AG10803 (cell line): Measurements from ENCODE around the gene DDX23.

Experiments used
- DNase-seq: peaks from one replicate; pipeline ENCODE4 v3.0.0; 2010; ENCODE audit warnings: low read depth
- H3K4me3 ChIP-seq: 2 replicates; pipeline ENCODE4 v1.5.1; 2011; ENCODE audit warnings: mild to moderate bottlenecking, low read length, control low read depth
- CTCF ChIP-seq: conservative IDR thresholded peaks from 2 replicates; pipeline ENCODE4 v1.5.1; 2011; ENCODE audit warnings: mild to moderate bottlenecking, low read length, control low read depth, inconsistent platforms

The DDX23 gene

GRCh38 chr12:48822139-48822538 is 29.8 kb downstream of the DDX23 start:
- no peak overlapping the region for H3K4me3 ChIP-seq
- TF ChIP-seq CTCF = no peak
- DNase-seq = no peak

GRCh38 chr12:48819986-48820725 is 31.8 kb downstream of the DDX23 start:
- H3K4me3 ChIP-seq = no peak overlapping the region
- DNase-seq = no peak
- no peak for TF ChIP-seq CTCF

- TF ChIP-seq CTCF = peak; percentile 10; the same call in 1 of the 2 replicates
- DNase-seq = no peak
- peak overlapping the region; percentile 76 for H3K4me3 ChIP-seq
Measured at GRCh38 chr12:48818831-48819590, 33.0 kb downstream of the DDX23 start.

GRCh38 chr12:48817873-48818830 is 33.8 kb downstream of the DDX23 start, which contains the start of gene CACNB3:
Gene CACNB3, plus strand, starts transcription at chr12:48818496. Its CDS starts 434 bp downstream, at chr12:48818930.
- peak; percentile 32 for DNase-seq

GRCh38 chr12:48816143-48816854 is 35.7 kb downstream of the DDX23 start:
- no peak for TF ChIP-seq CTCF
- DNase-seq = no peak
- H3K4me3 ChIP-seq = peak overlapping the region; percentile 91

More at GRCh38 chr12:48817873-48818830, 33.8 kb downstream of the DDX23 start, which contains the start of gene CACNB3:
- no peak for TF ChIP-seq CTCF
- H3K4me3 ChIP-seq = peak within 1 kb of the TSS; percentile 76
